Neural progenitor cell (in vitro differentiated cells): ENCODE measurements around the gene OR6J1. TPM values are rescaled to one million over a fixed set of nuclear protein-coding genes. Genes with fewer than 3 reads are reported as not detected.
"Not testable (repeated sequence)": the region's sequence is repeated elsewhere in the genome, so short reads cannot be mapped to it uniquely, and the experiment has no call there.

Experiments
- DNase-seq: peaks from one replicate; pipeline ENCODE4 v3.0.0-alpha.2; 2016; ENCODE audit warnings: low spot score
- H2AFZ ChIP-seq: fragments of 200-600 bp; sonication (generic); replicated peaks from 2 replicates; pipeline ENCODE4 v1.6.1; 2016; ENCODE audit warnings: antibody characterized with exemption
- H3F3A ChIP-seq: fragments of 200-600 bp; sonication (generic); 2 replicates; pipeline ENCODE4 v1.6.1; 2016; ENCODE audit warnings: antibody characterized with exemption, low read depth
- H3K27ac ChIP-seq: fragments of 200-600 bp; sonication (generic); 2 replicates; pipeline ENCODE4 v1.5.1; 2016; ENCODE audit warnings: mild to moderate bottlenecking
- H3K27me3 ChIP-seq: fragments of 200-600 bp; sonication (generic); 2 replicates; pipeline ENCODE4 v1.6.1; 2016; ENCODE audit warnings: mild to moderate bottlenecking, moderate library complexity
- H3K36me3 ChIP-seq: fragments of 200-600 bp; sonication (generic); 2 replicates; pipeline ENCODE4 v1.5.1; 2016
- H3K4me1 ChIP-seq: fragments of 200-600 bp; sonication (generic); 2 replicates; pipeline ENCODE4 v1.6.1; 2016; ENCODE audit warnings: mixed run types
- H3K4me2 ChIP-seq: fragments of 200-600 bp; sonication (generic); 2 replicates; pipeline ENCODE4 v1.6.1; 2016
- H3K4me3 ChIP-seq: fragments of 200-600 bp; sonication (generic); 2 replicates; pipeline ENCODE4 v1.5.1; 2016
- H3K79me2 ChIP-seq: fragments of 200-600 bp; sonication (generic); 2 replicates; pipeline ENCODE4 v1.6.1; 2016; ENCODE audit warnings: low read depth
- H3K9ac ChIP-seq: fragments of 200-600 bp; sonication (generic); 2 replicates; pipeline ENCODE4 v1.6.1; 2016
- H3K9me3 ChIP-seq: fragments of 200-600 bp; sonication (generic); 2 replicates; pipeline ENCODE4 v1.5.1; 2016; ENCODE audit warnings: low read depth
- H4K20me1 ChIP-seq: fragments of 200-600 bp; sonication (generic); 2 replicates; pipeline ENCODE4 v1.6.1; 2016; ENCODE audit warnings: low read depth
- H3K27ac Mint-ChIP-seq: 3 replicates; pipeline ENCODE4 v1.8.0; 2021; ENCODE audit warnings: mixed read lengths
- H3K27me3 Mint-ChIP-seq: 2 replicates; pipeline ENCODE4 v1.8.0; 2022; ENCODE audit warnings: low read depth, mild to moderate bottlenecking, inconsistent platforms, moderate library complexity, mixed read lengths; ENCODE audit not compliant: insufficient read depth
- H3K36me3 Mint-ChIP-seq: 3 replicates; pipeline ENCODE4 v1.8.0; 2021; ENCODE audit warnings: mixed read lengths
- H3K4me1 Mint-ChIP-seq: 3 replicates; pipeline ENCODE4 v1.8.0; 2021; ENCODE audit warnings: mixed read lengths
- H3K4me3 Mint-ChIP-seq: 3 replicates; pipeline ENCODE4 v1.8.0; 2021; ENCODE audit warnings: mild to moderate bottlenecking, moderate library complexity, mixed read lengths
- H3K9me3 Mint-ChIP-seq: 3 replicates; pipeline ENCODE4 v1.8.0; 2020; ENCODE audit warnings: mixed read lengths
- CTCF ChIP-seq: fragments of 200-600 bp; sonication (generic); IDR thresholded peaks from 2 replicates; pipeline ENCODE4 v1.5.1; 2017; ENCODE audit warnings: antibody characterized with exemption, mild to moderate bottlenecking
- EZH2 ChIP-seq: fragments of 200-600 bp; sonication (generic); IDR thresholded peaks from 2 replicates; pipeline ENCODE4 v1.6.1; 2017; ENCODE audit warnings: antibody characterized with exemption, mild to moderate bottlenecking, moderate library complexity
- EZH2phosphoT487 ChIP-seq: fragments of 200-600 bp; sonication (generic); IDR thresholded peaks from 2 replicates; pipeline ENCODE4 v1.6.1; 2017; ENCODE audit warnings: antibody characterized with exemption
- total RNA-seq: library from RNA; depleted of rRNA; stranded (reverse); fragments of >200 nt; gene quantifications from 2 replicates; pipeline ENCODE4 v1.2.3, GENCODE V29; 2015; ENCODE audit warnings: low replicate concordance

Gene OR6J1
- total RNA-seq, 1 donor from 2014 or later: not detected

- no peak for DNase-seq
- Histone ChIP-seq H3K36me3 (no peaks in the 10 kb centered on the region), H2AFZ (no peak overlapping the region), H3K4me1 (no peaks in the 10 kb centered on the region), H3F3A (no peaks in the 10 kb centered on the region), H3K79me2 (no peaks in the 10 kb centered on the region), H3K27me3 (no peaks in the 10 kb centered on the region), H3K9me3 (no peaks in the 10 kb centered on the region), H3K4me3 (no peak overlapping the region), H4K20me1 (no peaks in the 10 kb centered on the region), H3K4me2 (no peak overlapping the region), H3K27ac (no peak overlapping the region), H3K9ac (no peak overlapping the region)
- Mint-ChIP-seq H3K9me3 (peaks cover 9% of the 10 kb centered on the region), H3K27me3 (peaks cover 3% of the 10 kb centered on the region), H3K27ac (no peak overlapping the region), H3K4me3 (no peak overlapping the region), H3K4me1 (no peaks in the 10 kb centered on the region), H3K36me3 (peaks cover 2% of the 10 kb centered on the region)
- TF ChIP-seq CTCF (no peak), EZH2 (no peak), EZH2phosphoT487 (no peak)
Measured at GRCh38 chr14:22623047-22623446, 21.1 kb downstream of the OR6J1 start.

DNA sequence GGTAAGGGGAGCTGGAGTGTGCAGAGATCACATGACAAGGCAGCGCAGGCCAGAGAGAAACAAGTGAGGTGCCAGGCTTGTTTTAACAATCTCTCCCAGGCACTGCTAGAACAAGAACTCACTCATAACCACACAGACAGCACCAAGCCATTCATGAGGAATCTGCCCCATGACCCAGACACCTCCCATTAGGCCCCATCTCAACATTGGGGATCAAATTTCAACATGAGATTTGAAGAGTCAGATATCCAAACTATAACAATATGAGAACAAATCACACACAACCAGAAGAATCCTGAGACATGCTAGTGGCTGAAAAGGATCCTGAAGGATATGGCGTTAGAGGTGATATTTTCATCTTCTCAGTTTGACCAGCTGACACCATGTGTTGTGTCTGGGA is 21.9 kb downstream of the OR6J1 start:
- Mint-ChIP-seq H3K27me3 (peaks cover 3% of the 10 kb centered on the region), H3K27ac (no peak overlapping the region), H3K4me3 (no peak overlapping the region), H3K4me1 (no peaks in the 10 kb centered on the region), H3K36me3 (peaks cover 2% of the 10 kb centered on the region), H3K9me3 (peaks cover 9% of the 10 kb centered on the region)
- H3K27me3 ChIP-seq: no peaks in the 10 kb centered on the region
- no peaks in the 10 kb centered on the region for H3K4me1 ChIP-seq
- no peaks in the 10 kb centered on the region for H3K9me3 ChIP-seq
- no peaks in the 10 kb centered on the region for H3K36me3 ChIP-seq
- H3K4me2 ChIP-seq: no peak overlapping the region
- TF ChIP-seq EZH2phosphoT487: no peak
- TF ChIP-seq EZH2: no peak
- TF ChIP-seq CTCF: no peak
- H4K20me1 ChIP-seq: no peaks in the 10 kb centered on the region
- H2AFZ ChIP-seq: no peak overlapping the region
- no peak for DNase-seq
- no peak overlapping the region for H3K9ac ChIP-seq
- H3K27ac ChIP-seq: no peak overlapping the region
- H3K4me3 ChIP-seq: no peak overlapping the region
- no peaks in the 10 kb centered on the region for H3K79me2 ChIP-seq
- no peaks in the 10 kb centered on the region for H3F3A ChIP-seq

DNA sequence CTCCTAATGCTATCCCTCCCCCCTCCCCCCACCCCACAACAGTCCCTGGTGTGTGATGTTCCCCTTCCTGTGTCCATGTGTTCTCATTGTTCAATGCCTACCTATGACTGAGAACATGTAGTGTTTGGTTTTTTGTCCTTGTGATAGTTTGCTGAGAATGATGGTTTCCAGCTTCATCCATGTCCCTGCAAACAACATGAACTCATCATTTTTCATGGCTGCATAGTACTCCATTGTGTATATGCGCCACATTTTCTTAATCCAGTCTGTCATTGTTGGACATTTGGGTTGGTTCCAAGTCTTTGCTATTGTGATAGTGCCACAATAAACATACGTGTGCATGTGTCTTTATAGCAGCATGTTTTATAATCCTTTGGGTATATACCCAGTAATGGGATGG is 28.4 kb downstream of the OR6J1 start:
- not testable (repeated sequence) for H3K4me3 ChIP-seq, H3K4me2 ChIP-seq, DNase-seq, H3K27me3 ChIP-seq, H4K20me1 ChIP-seq, H3F3A ChIP-seq, H3K9me3 ChIP-seq, H3K36me3 Mint-ChIP-seq, H3K9ac ChIP-seq, H3K9me3 Mint-ChIP-seq, H3K27me3 Mint-ChIP-seq, H3K4me3 Mint-ChIP-seq, H3K36me3 ChIP-seq, H2AFZ ChIP-seq, H3K4me1 ChIP-seq, H3K79me2 ChIP-seq, H3K27ac ChIP-seq, H3K27ac Mint-ChIP-seq
- peaks cover 14% of the 10 kb centered on the region for H3K4me1 Mint-ChIP-seq

DNA sequence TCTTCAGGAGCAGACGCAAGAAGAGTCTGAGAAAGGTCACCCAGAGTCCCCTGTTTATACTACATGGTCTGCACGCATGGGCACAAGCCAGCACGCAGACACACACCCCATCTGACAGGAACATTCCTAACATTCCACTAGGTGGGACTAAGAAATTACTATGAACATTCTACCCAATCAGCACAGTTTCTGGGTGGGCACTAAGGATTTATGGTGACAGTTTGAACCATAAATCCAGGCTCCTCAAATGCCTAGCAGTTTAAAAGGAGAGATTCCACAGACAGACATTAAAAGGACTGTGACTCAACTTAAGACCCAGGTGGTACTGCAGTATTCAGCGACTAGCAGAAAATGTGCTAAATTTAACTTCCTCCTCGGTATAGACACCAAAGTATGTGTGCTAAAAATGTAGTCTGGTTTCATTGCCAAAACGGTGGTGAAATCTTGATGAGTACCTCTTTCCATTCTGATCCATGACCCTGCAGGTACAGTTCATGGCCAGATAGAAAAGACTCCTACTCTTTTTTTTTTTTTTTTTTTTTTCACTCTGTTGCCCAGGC is 29.8 kb downstream of the OR6J1 start:
- Mint-ChIP-seq H3K9me3 (no peaks in the 10 kb centered on the region), H3K27me3 (peaks cover 5% of the 10 kb centered on the region), H3K27ac (peak overlapping the region; percentile 77), H3K4me1 (peaks cover 14% of the 10 kb centered on the region), H3K4me3 (no peak overlapping the region), H3K36me3 (peaks cover 14% of the 10 kb centered on the region)
- Histone ChIP-seq H3K27me3 (no peaks in the 10 kb centered on the region), H3K4me1 (no peaks in the 10 kb centered on the region), H2AFZ (no peak overlapping the region), H3K36me3 (no peaks in the 10 kb centered on the region), H3K4me3 (no peak overlapping the region), H3K4me2 (no peak overlapping the region), H3K79me2 (no peaks in the 10 kb centered on the region), H3F3A (no peaks in the 10 kb centered on the region), H4K20me1 (no peaks in the 10 kb centered on the region), H3K27ac (no peak overlapping the region), H3K9ac (no peak overlapping the region), H3K9me3 (no peaks in the 10 kb centered on the region)
- peak; percentile 8 for DNase-seq
- TF ChIP-seq EZH2: no peak
- no peak for TF ChIP-seq CTCF
- no peak for TF ChIP-seq EZH2phosphoT487
